ENCODE data around the gene CRK. TPM values are rescaled to one million over a fixed set of nuclear protein-coding genes. Genes with fewer than 3 reads are reported as not detected.

CRK gene
- total and polyA plus RNA-seq, 7 donors, result 33.6 to 88.7 (median 67.7) TPM

DNA sequence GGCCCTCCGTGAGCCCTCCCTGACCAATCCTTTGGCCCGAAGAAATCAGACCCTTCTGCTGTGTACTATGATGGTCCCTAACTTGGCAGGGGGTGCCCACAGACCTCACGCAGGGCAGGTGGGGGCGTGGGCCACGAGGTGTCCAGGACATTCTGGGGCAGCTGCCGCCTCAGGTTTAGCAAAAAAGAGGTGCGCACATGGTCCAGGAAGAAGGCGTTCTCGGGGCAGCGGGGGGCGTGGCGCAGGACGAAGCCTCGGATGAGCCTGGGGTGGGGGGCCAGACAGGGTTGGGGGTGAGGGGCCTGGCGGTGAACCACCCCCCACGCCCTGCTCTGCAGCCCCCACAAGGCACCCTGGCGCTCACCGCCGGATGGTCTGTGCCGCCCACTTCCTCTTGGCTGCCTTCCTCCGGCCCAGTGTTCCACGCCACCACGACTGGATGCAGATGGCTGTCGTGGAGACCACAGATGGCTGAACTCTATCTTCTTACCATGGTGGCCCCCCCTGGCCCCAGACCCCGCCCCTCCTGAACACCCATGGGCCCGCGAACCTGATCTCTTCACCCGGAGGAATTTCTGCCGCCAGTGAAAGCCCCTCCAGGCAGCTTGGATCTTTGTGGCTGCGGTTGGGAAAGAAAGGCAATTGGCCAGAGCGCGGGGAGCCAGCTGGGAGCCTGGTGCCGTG lies 14.2 kb upstream of the CRK start:
- WGBS, 2 donors, result 80 to 88% methylated on average over 33 of the region's 33 CpGs
- DNase-seq, result no peak
- no peaks in the 10 kb centered on the region for H3K4me1 ChIP-seq
- peak overlapping the region in 2 of 4 donors; percentile 2 to 8 for H3K27ac ChIP-seq
- no peak overlapping the region for H3K4me3 ChIP-seq
- H3K36me3 ChIP-seq, result peaks cover 38 to 99% (median 75%) of the 10 kb centered on the region in 4 donors
- H3K27me3 ChIP-seq, result no peaks in the 10 kb centered on the region
- no peaks in the 10 kb centered on the region for H3K9me3 ChIP-seq
- TF ChIP-seq POLR2A (IDR thresholded peaks at IDR 0.05) (no peak), EP300 (IDR thresholded peaks at IDR 0.05) (no peak), POLR2AphosphoS5 (IDR thresholded peaks at IDR 0.05) (no peak)
- TF ChIP-seq, protein P1, sequence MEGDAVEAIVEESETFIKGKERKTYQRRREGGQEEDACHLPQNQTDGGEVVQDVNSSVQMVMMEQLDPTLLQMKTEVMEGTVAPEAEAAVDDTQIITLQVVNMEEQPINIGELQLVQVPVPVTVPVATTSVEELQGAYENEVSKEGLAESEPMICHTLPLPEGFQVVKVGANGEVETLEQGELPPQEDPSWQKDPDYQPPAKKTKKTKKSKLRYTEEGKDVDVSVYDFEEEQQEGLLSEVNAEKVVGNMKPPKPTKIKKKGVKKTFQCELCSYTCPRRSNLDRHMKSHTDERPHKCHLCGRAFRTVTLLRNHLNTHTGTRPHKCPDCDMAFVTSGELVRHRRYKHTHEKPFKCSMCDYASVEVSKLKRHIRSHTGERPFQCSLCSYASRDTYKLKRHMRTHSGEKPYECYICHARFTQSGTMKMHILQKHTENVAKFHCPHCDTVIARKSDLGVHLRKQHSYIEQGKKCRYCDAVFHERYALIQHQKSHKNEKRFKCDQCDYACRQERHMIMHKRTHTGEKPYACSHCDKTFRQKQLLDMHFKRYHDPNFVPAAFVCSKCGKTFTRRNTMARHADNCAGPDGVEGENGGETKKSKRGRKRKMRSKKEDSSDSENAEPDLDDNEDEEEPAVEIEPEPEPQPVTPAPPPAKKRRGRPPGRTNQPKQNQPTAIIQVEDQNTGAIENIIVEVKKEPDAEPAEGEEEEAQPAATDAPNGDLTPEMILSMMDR (IDR thresholded peaks at IDR 0.05), result no peak
- intact Hi-C loops (cut with DNase I), result no loop called here

DNA sequence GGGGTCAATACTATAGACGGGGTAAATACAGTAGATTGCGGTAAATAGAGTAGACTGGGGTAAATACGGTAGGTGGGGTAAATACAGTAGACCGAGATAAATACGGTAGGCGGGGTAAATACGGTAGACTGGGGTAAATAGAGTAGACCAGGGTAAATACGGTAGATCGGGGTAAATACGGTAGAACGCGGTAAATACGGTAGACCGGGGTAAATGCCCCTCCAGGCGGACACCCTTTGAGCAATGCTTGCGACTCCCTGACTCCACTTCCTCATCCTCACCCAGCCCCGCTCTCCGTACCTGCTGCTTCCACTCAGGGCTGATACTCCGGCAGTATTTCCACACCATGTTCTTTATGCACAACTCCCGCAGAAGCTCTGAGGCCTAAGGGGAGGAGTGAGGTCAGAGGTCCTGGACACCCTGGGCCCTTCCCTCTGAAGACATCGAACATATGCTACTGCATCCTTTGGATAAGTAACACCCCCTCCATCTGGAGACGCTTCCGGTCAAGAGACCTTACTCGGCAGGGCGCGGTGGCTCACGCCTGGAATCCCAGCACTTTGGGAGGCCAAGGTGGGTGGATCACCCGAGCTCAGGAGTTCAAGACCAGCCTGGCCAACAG lies 13.3 kb upstream of the CRK start:
- no peak for DNase-seq
- intact Hi-C loops (cut with DNase I), result no loop called here
- H3K4me3 ChIP-seq, result no peak overlapping the region
- H3K4me1 ChIP-seq, result no peaks in the 10 kb centered on the region
- H3K36me3 ChIP-seq, result peaks cover 34 to 98% (median 68%) of the 10 kb centered on the region in 4 donors
- WGBS, 2 donors, result 86 to 92% methylated on average over 28 of the region's 28 CpGs
- H3K27ac ChIP-seq, result peak overlapping the region in 2 of 4 donors; percentile 14 to 18
- H3K27me3 ChIP-seq, result no peaks in the 10 kb centered on the region
- TF ChIP-seq POLR2AphosphoS5 (IDR thresholded peaks at IDR 0.05) (no peak), POLR2A (IDR thresholded peaks at IDR 0.05) (no peak), EP300 (IDR thresholded peaks at IDR 0.05) (no peak)
- TF ChIP-seq, protein P1 (IDR thresholded peaks at IDR 0.05), result no peak
- H3K9me3 ChIP-seq, result no peaks in the 10 kb centered on the region

DNA sequence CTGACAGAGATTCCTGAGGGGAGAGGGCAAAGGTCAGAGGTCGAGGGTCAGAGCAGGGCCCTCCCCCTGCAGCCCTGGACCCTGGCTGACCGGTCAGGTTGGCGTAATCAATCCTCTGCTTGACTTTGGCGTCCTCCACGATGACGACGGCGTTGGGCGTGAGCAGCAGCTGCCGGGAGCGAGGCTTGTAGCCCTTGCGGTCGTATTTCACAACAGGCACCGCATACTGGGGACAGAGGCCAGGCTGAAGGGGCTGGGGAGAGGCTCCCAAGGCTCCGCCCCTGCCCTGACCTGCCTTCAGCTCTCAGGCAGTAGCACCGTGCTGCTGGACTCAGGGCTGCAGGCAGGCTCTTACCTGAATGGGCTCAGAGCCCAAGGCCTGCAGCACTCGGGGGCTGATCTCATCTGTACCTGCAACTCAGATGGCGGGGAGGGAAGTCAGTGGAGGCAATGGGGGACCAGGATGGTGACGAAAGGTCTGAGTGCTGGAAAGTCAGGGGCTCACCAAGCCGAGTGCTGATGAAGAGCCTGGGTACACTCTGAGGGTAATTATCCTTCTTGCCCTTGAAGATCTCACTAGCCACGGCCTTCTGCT lies 12.0 kb upstream of the CRK start:
- Histone ChIP-seq H3K27me3 (no peaks in the 10 kb centered on the region), H3K27ac (peak overlapping the region; percentile 2 to 23 (median 12)), H3K9me3 (no peaks in the 10 kb centered on the region), H3K36me3 (peaks cover 34 to 90% (median 60%) of the 10 kb centered on the region in 4 donors), H3K4me3 (no peak overlapping the region), H3K4me1 (peaks cover 0 to 4% (median 0%) of the 10 kb centered on the region in 4 donors)
- 84 to 85% methylated on average over 21 of the region's 21 CpGs for WGBS, 2 donors
- intact Hi-C loops (cut with DNase I), result no loop called here
- no peak for TF ChIP-seq POLR2A (IDR thresholded peaks at IDR 0.05)
- no peak for TF ChIP-seq EP300 (IDR thresholded peaks at IDR 0.05)
- peak in 1 of 4 donors; percentile 30 for TF ChIP-seq POLR2AphosphoS5 (IDR thresholded peaks at IDR 0.05)
- TF ChIP-seq, protein P1 (IDR thresholded peaks at IDR 0.05), result no peak
- DNase-seq, result peak; percentile 81

DNA sequence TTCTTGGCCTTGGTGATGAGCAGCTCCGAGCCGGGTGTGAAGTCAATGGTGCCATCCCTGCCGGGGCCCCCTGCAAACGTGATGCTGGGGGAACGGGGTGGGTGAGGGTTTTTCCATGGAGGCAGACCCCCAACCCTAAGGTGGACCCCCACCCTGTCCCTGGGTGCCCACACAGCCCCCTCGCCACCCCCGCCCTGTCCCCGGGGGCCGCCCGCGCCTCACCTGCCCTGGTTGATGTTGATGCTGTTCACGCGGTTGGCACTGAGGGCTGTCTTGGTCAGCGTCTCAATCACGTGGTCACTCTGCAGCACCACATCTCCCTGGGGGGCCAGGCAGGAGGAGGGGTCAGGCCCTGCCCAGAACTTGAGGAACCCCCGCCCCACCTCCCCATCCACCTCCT lies 11.2 kb upstream of the CRK start:
- H3K9me3 ChIP-seq, result no peaks in the 10 kb centered on the region
- H3K27me3 ChIP-seq, result no peaks in the 10 kb centered on the region
- WGBS, 2 donors, result 92 to 93% methylated on average over 16 of the region's 16 CpGs
- peaks cover 0 to 4% (median 0%) of the 10 kb centered on the region in 4 donors for H3K4me1 ChIP-seq
- no peak for DNase-seq
- H3K36me3 ChIP-seq, result peaks cover 34 to 84% (median 59%) of the 10 kb centered on the region in 4 donors
- no peak overlapping the region for H3K27ac ChIP-seq
- TF ChIP-seq POLR2A (IDR thresholded peaks at IDR 0.05) (no peak), EP300 (IDR thresholded peaks at IDR 0.05) (no peak), POLR2AphosphoS5 (IDR thresholded peaks at IDR 0.05) (no peak)
- TF ChIP-seq, protein P1 (IDR thresholded peaks at IDR 0.05), result no peak
- H3K4me3 ChIP-seq, result no peak overlapping the region
- intact Hi-C loops (cut with DNase I), result no loop called here

Measured in sigmoid colon (tissue), 7 donors.